HG02623 (cell line): ENCODE results near the gene CHID1.

Source experiments
- ATAC-seq: cut with Tn5 transposase; IDR thresholded peaks from one replicate; pipeline ENCODE4 v1.9.1; 2021; ENCODE audit warnings: moderate library complexity; ENCODE audit not compliant: unreplicated experiment

CHID1 gene

DNA sequence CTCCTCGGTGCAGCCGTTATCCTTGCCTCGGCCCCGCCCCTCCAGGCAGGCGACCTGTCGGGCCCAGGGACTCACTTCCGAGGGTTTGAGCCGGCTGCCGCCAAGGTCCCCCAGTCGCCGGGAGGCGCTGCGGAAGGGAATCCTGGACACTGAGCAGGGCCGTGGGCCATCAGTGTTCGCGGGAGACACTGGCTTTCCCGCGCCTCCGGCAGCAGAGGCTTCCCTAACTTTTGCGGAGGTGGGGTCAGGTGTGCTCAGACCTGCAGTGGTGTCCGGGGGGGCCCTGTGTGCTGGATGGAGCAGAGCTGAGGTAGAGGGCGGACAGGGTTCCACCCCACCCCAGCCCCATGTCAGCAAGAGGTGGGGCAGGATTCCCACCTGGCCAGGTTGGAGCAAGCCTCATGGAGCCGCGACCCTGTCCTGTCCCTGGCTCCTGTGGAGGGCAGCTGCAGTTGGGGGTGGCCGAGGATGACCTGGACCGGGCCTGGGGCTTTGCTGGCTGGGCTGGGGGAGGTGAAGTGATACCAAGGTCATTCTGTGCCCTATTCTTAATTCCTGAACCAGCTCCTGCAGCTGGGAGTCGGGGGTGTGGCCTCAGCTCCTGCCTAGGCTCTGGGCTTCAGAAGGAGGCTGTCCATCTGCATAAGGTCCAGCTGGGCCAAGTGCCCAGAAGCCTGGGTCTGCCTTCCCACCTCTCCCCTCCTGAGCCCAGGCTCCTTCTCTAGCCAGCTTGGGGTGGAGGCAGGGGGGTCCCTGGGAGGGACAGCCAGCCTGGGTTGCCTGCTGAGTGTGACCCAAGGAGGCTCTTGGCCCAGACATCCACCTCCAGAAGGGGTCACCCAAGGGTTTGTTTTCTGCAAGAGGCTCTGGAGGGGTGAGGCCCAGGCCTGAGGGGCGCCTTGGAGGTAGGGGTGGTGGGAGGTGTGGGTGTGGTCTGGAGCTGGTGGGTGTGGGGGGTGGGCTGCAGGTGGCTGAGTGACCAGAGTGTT lies 59.5 kb downstream of the CHID1 start:
- ATAC-seq: no peak

GRCh38 chr11:849951-850774 lies 60.4 kb downstream of the CHID1 start:
- ATAC-seq: no peak

DNA sequence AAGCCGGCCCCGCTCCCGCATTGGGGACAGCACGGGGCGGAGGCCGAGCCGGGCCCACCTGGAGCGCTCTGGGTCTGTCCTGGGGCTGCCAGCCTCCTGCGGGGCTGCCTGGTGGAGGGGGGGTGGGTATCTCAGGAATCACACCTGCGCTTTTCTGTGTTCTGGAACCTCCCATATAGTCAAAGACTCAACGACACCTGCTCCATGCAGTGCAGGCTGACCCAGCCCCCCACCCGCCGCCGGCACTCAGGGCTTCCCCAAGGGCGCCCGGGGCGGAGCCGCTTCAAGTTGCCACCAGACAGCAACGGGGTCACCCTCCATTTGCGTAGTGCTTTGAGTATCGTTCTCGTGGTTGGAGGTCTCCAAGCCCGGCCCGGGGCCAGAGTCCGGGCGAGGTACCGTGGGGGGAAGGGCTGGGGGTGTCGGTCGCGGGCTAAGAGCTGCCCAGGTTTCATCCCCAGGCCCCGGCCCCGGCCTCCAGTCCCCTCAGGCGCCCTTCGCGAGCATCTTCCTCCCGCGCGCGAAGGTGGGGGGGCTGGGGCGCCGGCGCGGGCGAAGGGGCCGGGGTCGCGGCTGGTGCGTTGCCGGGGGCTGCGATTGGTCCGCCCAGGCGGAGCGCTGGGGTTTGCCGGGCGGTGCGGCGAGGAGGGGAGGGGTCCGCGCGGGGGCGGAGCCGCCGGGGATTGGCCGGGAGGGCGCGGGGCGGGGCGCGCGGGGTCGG lies 61.3 kb downstream of the CHID1 start:
- no peak for ATAC-seq

DNA sequence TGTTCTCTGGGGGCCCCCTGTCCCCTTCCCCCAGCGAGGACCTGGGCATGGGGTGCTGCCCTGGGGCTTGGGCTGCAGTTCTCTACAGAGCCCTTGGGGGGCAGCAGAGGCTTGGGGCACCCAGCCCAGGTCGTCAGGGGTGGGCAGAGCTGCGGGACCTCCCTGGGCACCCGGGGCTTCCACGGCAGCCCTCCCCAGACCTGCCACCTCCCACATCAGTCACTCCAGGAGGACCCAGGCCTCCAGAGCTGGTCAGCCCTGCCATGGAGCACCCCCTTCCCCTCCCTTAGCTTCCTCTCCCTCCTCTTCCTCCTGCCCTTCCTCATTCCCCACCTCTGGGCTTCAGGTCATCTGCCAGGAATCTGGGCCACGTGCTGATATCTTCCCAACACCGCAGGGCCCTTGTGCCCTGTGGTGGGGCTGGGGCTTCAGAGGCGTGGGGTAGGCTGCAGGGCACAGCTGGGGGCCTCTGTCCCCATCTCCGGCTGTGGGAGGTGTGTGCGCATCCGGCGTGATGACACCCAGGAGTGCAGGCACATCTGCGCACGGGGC lies 62.2 kb downstream of the CHID1 start:
- ATAC-seq: no peak

GRCh38 chr11:847876-848275 lies 62.7 kb downstream of the CHID1 start:
- no peak for ATAC-seq

DNA sequence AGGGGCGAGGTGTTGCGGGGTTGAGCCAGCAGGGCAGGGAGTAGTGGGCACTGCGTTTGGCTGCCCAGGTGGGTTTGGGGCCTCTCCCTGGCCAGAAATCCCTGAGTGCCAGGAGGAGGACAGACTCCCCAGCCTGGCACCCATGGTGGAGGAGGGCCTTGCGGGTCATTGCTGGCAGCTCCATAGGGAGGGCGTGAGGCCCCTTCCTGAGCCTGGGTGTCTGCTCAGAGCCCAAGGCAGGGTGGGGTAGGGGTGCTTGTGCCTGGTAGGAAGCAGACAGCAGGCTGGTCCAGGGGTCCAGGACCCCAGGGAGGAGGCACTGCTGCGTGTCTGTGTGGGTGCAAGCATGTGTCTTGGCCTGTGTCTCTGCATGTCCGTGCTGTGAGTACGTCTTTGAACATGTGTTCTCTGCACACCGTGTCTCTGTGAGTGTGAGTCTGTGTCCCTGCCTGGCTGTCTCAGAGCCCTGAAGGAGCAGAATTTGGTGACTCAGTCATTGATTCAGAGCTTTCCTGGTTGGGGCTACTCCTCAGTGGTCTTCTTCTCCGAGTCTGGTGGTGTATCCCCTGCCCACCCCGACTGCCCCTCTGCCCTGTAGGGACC lies 64.0 kb downstream of the CHID1 start:
- no peak for ATAC-seq

- ATAC-seq: no peak
These were observed 64.6 kb downstream of the CHID1 start for GRCh38 chr11:845872-846495.

GRCh38 chr11:844693-845644 lies 65.6 kb downstream of the CHID1 start:
- no peak for ATAC-seq

- no peak for ATAC-seq
These were observed 66.6 kb downstream of the CHID1 start for GRCh38 chr11:843818-844692.

DNA sequence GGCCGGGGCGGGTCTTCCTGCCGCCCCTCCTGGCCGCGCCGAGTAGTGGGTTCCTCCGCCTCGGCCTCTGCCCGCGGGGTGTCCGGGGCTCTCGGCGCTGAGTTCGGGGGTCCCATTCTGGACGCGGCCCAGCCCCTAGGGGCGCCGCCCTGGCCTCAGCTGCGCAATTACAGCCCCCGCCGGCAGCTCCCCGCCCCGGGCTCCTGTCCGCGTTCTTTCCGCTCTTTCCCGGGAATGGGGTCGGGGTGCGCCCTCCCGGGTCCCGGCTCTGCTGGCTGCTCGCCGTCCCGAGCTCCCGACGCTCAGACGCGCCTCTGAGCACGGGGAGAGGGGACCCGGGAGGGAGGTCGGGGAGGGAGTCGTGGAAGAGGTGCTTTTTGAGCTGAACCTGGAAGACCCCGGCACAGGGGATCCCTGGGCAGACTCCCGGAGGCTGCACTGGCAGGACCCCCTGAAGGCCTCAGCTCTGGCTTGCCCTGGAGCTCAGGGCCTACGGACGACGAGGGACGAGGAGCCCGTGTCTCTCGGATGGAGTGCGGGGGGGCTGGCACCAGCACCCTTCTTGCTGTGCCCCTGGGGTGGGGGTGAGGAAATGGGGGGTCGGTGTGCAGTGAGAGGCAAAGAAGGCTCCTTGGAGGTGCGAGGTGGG lies 67.4 kb downstream of the CHID1 start:
- no peak for ATAC-seq

- ATAC-seq: peak; percentile 48
These were observed 68.1 kb downstream of the CHID1 start, which contains the start of the genes POLR2L and TSPAN4 for GRCh38 chr11:842370-843002. TSS of gene POLR2L (minus strand) at chr11:842529. CDS start at chr11:842508, 21 bp downstream. TSS of gene TSPAN4 (plus strand) at chr11:842852. CDS start at chr11:850305, 7,453 bp downstream.

- no peak for ATAC-seq
These were observed 68.6 kb downstream of the CHID1 start for GRCh38 chr11:841981-842369.

DNA sequence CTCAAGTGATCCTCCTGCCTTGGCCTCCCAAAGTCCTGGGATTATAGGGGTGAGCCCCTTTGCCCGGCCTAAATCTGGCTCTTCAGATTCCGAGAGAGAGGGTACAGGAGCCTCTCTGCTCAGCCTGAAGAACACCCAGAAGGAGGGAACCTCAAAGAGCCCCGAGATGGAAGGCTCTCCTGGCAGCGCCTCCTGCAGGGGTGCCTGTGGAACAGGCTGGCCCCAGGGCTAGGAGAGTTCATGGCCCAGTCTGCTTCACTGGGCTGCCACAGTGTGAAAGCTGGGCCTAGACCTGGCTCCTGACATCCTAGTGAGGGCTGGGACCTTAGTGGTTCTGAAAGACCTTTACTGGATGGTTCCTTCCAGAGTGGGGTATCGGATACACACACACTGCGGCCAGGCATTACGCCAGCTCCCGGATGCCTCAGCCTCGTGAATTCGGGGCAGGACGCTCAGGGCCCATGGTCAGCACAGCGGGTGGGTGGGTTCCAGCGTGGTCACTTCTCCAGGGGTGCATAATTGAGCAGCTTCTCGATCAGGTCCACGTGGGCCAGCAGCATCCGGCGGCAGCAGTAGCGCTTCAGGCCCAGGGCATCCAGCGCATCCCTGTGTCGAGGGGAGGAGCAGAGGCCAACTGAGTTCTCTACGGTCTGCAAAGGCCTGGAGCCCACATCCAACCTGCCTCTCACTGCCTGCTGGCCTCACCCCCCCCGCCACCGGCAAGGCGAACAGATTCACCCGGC lies 70.6 kb downstream of the CHID1 start:
- no peak for ATAC-seq

DNA sequence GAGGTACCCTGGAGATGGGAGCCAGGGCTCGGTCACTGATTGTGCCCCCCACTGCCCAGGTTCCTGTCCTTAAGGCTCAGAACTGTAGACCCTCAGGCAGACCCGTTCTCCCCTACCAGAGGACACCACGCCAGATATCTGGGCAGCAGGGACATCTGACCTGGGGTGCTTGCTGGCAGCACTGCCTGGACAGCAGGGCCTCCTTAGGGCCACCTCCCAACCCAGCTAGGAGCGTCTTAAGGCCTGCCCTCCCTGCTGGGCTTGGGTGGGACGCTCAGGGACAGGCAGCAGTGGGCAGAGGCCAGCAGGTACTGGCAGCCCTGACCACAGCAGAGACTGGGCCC lies 71.4 kb downstream of the CHID1 start:
- ATAC-seq: no peak

- no peak for ATAC-seq
These were observed 72.0 kb downstream of the CHID1 start for GRCh38 chr11:838441-839279.
